Fibroblast of skin of abdomen (primary cell): Measurements from ENCODE around the gene SFSWAP.

Experiments
- DNase-seq: peaks from one replicate; pipeline ENCODE4 v3.0.0-alpha.2; 2013

The SFSWAP gene

DNA sequence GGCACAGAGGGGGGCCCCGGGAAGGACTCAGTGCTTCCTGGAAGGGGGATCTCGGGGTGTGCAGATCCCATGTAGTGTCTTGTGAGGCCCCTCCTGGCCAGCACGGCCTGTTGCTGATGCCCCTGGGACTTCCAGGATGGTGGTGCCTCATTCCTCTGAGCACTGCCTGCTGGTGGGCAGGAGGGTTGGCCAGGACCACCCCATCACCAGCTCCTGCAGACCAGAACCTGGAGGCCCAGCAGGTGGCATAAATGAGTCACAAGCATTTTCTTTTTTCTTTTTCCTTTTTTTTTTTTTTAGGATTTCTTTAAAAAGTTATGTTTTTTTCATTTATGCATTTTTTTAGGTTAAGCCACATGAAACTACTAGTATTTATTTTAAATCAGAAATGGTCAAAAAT, 125.3 kb downstream of the SFSWAP start:
- DNase-seq: no peak

GRCh38 chr12:131836714-131837397, 126.0 kb downstream of the SFSWAP start:
- no peak for DNase-seq

DNA sequence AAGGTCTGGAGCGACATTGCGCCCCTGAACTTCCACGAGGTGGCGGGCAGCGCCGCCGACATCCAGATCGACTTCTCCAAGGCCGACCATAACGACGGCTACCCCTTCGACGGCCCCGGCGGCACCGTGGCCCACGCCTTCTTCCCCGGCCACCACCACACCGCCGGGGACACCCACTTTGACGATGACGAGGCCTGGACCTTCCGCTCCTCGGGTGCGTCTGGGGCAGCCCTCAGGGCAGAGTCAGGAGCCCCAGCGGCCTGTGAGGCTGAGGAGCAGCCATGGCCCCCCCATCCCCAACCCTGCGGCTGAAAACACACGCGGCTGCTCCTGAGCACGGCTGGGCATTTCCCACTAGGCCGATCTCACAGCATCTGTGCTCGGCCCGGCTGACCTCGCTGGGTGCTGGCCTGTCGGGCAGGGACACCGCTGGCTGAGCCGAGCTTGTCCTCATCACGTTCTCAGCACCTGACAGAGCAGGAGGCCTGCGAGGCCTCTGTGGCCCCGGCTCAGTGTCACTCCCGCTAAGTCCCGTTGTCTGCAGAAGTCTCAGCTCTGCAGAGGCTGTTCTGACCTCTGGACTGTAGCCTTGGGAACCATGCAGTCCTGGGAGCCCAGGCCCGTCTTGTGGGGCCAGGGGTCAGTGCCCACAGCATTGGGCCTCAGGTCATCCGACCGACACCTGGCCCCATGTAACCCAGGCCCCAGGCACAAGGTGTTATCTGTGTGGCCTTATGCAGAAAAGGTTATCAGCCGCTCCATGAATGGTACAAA, 129.9 kb downstream of the SFSWAP start:
- DNase-seq: no peak

DNA sequence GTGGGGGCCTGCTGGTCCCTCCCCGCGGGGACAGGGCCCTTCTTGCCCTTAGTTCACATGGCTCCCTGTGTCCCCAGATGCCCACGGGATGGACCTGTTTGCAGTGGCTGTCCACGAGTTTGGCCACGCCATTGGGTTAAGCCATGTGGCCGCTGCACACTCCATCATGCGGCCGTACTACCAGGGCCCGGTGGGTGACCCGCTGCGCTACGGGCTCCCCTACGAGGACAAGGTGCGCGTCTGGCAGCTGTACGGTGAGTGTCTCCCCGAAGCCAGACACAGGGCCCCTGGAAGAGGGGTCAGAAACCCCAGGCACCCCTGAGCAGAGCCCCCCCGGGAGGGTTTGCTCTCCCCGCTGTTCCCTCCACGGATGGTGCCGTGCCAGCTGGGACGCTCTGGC, 130.7 kb downstream of the SFSWAP start:
- no peak for DNase-seq

GRCh38 chr12:131842169-131842568, 131.3 kb downstream of the SFSWAP start:
- no peak for DNase-seq

DNA sequence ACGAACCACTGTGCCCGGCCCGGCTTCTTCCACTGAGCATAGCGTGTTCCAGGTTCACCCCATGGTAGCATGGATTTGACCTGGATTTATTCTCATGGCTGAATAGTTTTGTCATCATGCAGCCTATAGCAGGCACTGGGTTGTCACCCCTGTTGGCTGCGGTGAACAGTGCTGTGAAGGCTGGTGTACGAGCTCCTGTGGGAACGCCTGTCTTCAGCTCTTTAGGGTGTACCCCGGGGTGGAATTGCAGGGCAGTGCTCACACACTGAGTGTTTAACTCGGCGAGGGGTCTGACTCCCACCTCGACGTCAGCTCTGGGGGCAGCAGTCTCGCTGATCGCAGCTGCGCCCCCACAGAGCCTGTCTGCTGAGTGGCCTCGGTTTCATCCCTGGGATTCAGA, 132.6 kb downstream of the SFSWAP start:
- no peak for DNase-seq

- DNase-seq: no peak
These were observed 133.2 kb downstream of the SFSWAP start for GRCh38 chr12:131844140-131844539.

GRCh38 chr12:131844656-131845055, 133.8 kb downstream of the SFSWAP start:
- DNase-seq: no peak

GRCh38 chr12:131845121-131845520, 134.2 kb downstream of the SFSWAP start:
- DNase-seq: no peak

DNA sequence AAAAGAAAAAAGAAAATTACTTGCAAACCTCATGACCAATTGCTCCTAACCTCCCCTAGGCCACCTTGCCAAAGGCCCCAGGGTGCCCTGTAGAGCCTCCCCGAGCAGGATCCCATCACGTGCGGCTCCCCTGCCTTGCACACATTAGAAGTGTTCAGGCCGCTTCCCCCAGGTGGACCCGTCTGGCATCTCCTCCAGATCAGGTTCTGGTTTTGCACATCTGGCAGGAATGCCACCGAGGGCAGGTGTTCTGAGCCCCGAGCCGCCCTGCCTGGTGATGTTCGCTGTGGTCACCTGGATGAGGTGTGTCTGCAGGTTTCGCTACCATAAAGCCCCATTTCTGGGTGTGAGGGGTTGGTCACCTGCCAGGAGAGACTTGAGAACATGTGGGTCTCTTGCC, 136.6 kb downstream of the SFSWAP start:
- DNase-seq: no peak

DNA sequence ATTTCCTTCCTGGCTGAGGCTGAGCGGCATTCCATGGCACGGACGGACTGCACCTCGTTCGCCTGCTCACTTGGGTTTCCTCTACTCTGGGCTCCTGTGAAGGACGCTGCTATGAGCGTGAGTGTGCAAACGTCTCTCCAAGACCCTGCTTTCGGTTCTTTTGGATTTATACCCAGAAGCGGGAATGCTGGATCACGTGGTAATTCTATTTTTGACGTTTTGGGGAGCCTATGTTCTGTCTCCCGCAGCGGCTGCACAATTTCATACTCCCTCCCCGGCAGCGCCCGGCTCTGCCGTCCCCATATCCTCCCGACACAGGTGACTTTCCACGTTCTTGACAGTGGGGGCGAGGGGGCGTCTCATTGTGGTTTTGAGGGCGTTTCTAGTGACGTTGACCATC, 137.9 kb downstream of the SFSWAP start:
- no peak for DNase-seq
